ENCODE results near the gene DNAH2. TPM values are rescaled to one million over a fixed set of nuclear protein-coding genes. Genes with fewer than 3 reads are reported as not detected.

DNAH2 gene, protein sequence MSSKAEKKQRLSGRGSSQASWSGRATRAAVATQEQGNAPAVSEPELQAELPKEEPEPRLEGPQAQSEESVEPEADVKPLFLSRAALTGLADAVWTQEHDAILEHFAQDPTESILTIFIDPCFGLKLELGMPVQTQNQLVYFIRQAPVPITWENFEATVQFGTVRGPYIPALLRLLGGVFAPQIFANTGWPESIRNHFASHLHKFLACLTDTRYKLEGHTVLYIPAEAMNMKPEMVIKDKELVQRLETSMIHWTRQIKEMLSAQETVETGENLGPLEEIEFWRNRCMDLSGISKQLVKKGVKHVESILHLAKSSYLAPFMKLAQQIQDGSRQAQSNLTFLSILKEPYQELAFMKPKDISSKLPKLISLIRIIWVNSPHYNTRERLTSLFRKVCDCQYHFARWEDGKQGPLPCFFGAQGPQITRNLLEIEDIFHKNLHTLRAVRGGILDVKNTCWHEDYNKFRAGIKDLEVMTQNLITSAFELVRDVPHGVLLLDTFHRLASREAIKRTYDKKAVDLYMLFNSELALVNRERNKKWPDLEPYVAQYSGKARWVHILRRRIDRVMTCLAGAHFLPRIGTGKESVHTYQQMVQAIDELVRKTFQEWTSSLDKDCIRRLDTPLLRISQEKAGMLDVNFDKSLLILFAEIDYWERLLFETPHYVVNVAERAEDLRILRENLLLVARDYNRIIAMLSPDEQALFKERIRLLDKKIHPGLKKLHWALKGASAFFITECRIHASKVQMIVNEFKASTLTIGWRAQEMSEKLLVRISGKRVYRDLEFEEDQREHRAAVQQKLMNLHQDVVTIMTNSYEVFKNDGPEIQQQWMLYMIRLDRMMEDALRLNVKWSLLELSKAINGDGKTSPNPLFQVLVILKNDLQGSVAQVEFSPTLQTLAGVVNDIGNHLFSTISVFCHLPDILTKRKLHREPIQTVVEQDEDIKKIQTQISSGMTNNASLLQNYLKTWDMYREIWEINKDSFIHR (N-terminal part only)
- total RNA-seq (2014; rRNA removed; shearing (Covaris generic)), result 0.17 TPM in 2 replicates

DNA sequence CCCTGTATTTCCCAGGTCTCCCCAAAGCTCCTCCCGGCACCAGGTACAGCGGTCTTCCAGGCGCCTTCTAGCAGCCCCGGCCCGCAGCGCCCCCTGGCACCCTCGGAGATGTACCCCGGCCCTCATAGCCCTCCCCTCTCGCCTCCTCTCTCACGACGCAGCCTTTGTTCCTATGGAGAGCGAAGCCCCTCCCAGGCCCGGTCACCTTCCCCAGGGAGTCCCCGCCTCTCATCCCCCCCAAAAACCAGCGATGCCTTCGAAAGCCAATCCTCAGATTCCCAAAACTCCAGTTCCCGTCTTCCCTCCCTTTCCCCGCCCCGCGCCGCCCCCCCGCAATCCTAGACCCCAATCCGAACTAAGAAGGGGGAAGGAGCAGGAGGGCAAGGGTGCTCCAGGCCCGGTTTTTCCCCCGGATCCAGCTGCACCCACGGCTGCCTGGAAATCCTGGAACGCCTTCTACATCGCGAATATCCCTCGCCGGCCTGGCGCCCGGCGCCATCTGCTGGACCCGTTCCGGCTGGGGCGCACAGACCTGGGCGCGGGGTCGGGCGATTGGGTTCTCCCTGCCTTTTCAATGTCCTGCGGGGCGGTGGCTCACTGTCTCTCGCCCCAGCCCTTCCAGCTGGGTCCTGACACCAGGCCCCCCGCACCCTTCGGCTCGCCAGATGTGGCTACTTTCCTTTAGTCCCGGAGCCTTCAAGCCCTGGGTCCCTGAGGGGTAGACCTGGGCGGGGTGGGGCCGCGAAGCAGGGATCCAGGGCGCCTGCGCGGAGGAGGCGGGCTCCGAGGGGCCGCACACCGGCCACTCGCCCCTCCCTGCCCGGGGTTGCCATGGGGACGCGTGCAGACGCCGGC, at the start of gene DNAH2:
Gene DNAH2 (plus strand): TSS at position 844 of the 855 bp plus-strand sequence. CDS start 1,991 bp downstream, outside the sequence.
- DNase-seq (ENCODE audit: low spot score), result peak; percentile 89

DNA sequence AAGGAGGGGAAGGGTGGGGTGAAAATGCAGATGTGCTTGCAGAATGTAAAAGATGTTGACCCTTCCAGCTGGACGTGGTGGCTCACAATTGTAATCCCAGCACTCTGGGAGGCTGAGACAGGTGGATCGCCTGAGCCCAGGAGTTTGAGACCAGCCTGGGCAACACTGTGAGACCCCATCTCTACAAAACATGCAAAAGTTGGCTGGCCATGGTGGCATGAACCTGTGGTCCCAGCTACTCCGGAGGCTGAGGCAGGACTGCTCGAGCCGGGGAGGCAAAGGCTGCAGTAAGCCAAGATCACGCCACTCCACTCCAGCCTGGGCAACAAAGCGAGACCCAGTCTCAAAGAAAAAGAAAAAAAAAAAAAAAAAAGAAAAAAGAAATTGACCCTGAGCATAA, 49.1 kb upstream of the DNAH2 start:
- DNase-seq (ENCODE audit: low spot score), result no peak

DNA sequence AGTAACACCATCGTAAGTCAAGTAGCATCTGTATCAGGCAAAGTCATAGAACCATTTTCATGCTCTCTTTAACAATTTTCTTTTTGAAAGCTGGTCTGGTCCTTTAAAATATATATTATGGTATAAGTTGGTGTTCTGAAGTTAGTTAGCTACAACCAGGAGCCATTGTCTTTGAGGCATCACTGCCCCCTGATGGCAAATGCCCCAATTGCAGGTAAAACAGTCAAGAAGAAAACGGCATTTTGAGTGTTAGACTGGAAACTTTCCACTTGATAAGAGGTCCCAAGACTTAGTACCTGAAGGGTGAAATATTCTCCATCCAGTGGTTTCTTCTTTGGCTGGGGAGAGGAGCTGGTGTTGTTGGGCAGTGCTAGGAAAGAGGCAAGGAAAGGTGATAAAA, 44.3 kb upstream of the DNAH2 start:
- DNase-seq (ENCODE audit: low spot score), result peak; percentile 27

DNA sequence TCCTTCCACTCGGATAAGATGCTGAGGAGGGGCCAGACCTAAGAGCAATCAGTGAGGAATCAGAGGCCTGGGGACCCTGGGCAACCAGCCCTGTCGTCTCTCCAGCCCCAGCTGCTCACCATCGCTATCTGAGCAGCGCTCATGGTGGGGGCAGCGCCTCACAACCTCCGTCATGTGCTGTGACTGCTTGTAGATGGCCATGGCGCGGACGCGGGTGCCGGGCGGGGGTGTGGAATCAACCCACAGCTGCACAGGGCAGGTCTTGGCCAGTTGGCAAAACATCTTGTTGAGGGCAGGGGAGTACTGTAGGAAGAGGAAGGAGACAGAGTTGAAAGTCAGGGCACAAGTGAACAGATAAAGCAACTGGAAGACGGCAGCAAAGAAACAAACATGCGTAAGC, 42.6 kb upstream of the DNAH2 start:
- no peak for DNase-seq (ENCODE audit: low spot score)

DNA sequence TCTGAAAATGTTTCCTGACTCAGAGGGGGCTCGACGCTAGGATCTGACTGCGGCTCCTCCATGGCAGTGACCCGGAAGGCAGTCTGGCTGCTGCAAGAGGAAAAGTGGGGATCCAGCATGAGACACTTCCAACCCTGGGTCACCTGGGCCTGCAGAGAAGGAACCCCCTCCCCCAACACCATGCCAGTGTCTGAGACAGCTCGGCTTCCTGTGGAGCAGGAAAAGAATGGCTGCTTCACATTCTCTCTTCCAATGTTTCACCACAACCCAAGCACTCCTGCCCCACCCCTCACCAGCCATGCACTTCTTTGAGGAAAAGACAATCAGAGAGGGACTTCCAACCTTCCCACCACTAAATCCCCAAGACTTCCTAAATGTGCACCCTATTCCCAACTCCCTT, 41.0 kb upstream of the DNAH2 start:
- DNase-seq (ENCODE audit: low spot score), result no peak

DNA sequence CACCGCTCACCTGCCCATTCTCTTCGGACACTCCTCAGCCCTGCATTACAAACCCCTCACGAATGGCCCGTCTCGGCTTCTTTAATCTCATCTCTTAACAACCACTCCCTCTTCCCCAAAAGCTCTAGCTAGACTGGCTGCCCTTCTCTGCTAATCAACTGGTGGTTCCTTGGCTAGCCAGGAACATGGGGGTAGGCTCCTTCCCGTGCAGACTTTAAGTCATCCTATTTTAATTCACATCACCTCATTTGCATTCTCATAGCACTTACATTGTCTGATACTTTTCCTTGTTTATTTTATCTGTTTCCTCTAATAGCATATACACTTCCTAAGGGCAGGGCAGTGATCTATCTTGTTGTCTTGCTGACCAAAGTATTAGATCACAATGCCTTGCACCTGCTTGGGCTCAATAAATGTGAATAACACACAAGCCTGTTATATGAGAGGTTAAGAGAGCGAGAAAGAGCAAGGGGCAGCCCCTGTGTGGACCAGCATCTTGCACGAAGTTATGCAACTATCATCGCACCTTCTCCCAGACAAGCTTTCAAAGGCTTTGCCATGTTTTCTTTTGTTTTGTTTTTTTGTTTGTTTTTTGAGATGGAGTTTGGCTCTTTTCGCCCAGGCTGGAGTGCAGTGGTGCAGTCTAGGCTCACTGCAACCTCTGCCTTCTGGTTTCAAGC, 40.0 kb upstream of the DNAH2 start:
- DNase-seq (ENCODE audit: low spot score), result no peak

DNA sequence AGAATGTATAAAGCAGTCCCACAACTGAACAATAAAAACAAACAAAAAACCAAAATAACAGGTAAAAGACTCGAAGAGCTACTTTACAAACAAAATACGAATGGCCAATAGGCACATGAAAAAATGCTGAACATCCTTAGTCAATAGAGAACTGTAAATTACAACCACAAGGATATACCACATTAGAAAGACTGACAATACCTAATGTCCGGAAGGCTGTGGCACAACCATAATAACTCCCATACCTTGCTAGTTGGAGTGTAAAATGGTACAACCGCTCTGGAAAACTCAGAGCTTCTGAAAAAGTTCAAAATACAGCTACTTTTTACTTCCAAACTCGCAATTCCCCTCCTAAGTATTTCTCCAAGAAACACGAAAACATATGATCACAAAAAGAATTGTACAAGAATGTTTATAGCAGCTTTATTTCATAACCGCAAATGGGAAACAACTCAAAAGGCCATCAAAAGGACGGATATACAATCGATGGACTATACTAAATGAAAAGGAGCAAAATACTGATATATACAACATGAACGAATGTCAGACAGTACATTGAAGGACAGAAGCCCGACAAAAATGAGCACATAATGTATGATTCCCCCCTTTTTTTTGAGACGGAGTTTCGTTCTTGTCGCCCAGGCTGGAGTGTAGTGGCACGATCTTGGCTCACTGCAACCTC, 32.6 kb upstream of the DNAH2 start:
- DNase-seq (ENCODE audit: low spot score), result peak; percentile 29

DNA sequence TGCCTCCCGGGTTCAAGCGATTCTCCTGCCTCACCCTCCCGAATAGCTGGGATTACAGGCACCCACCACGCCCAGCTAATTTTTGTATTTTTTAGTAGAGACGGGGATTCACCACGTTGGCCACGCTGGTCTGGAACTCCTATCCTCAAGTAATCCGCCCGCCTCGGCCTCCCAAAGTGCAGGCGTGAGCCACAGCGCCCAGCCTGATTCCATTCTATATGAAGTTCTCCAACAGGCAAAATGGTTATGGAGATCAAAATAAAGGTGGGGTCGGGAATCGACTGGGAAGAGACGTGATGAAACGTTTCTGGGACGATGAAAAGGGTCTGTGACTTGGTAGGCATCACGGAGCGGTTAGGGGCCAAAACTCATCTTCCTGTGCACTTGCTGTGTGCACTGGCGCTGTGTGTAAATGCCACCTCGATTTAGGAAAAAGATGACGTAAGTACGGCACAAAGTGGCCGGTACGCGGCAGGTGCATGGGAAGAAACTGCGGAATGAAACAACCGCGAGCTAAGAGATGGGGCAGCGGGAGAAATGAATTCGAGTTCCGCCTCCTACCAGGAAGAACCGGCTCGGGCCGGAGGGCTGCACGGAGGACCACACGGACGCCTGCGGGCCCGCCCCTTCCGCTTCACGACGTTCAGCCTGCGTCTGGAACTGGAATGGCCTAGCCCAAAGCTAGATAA, 31.9 kb upstream of the DNAH2 start:
- peak; percentile 90 for DNase-seq (ENCODE audit: low spot score)

DNA sequence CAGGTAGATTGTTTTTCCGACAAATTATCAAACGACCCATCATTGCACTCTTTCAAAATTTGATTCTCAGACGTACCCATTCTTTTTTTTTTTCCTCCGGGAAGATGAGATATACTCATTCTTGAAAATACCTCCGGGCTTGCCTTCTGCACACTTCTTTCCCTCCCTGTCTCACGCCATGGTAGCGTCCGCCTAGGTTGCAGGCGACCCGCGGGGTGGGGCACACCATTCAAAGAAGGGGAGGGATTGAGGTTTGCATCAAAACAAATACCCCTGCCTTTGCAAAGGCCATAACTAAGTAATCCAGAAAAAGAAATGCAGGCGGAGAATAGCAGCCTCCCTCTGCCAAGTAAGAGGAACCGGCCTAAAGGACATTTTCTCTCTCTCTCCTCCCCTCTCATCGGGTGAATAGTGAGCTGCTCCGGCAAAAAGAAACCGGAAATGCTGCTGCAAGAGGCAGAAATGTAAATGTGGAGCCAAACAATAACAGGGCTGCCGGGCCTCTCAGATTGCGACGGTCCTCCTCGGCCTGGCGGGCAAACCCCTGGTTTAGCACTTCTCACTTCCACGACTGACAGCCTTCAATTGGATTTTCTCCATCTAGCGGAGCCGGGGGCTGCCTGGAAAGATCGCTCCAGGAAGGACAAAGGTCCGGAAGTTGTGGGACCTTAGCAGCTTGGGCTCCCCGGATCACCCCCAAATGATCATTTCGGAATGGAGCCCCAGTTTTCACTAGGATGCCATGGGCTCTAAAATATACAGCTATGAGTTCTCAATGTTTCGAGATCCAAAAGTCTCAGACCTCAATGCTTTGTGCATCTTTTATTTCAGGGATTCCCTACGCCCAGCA, 31.1 kb upstream of the DNAH2 start:
- peak; percentile 82 for DNase-seq (ENCODE audit: low spot score)

DNA sequence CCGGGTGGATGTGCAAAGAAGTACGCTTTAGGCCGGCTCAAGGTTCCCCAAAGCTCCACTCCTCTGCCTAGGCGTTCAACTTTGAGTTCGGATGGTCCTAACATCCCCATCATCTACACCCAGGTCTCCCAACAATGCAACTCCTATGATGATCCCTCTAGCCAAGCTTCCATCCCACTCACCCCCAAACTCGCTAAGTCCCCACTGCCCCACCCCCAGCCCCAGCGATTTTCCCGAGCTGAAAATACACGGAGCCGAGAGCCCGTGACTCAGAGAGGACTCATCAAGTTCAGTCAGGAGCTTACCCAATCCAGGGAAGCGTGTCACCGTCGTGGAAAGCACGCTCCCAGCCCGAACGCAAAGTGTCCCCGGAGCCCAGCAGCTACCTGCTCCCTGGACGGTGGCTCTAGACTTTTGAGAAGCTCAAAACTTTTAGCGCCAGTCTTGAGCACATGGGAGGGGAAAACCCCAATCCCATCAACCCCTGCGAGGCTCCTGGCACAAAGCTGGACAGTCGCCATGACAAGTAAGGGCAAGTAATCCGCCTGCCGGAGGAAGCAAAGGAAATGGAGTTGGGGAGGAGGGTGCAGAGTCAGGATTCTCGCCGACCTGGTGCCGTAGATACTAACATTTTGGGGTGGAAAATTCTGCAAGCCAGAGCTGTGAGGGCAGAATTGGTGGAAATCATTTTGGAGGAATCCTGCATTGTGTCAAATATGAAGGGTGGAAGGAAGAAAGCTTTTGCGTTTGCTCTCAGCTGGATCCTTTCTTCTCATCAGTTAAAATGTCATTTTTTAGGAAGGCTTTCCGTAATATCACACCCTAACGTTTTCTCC, 30.3 kb upstream of the DNAH2 start, which contains the start of gene TP53:
Gene TP53 (minus strand): TSS at position 419 of the 836 bp plus-strand sequence. CDS start 10,896 bp downstream, outside the sequence.
- DNase-seq (ENCODE audit: low spot score), result peak; percentile 91

DNA sequence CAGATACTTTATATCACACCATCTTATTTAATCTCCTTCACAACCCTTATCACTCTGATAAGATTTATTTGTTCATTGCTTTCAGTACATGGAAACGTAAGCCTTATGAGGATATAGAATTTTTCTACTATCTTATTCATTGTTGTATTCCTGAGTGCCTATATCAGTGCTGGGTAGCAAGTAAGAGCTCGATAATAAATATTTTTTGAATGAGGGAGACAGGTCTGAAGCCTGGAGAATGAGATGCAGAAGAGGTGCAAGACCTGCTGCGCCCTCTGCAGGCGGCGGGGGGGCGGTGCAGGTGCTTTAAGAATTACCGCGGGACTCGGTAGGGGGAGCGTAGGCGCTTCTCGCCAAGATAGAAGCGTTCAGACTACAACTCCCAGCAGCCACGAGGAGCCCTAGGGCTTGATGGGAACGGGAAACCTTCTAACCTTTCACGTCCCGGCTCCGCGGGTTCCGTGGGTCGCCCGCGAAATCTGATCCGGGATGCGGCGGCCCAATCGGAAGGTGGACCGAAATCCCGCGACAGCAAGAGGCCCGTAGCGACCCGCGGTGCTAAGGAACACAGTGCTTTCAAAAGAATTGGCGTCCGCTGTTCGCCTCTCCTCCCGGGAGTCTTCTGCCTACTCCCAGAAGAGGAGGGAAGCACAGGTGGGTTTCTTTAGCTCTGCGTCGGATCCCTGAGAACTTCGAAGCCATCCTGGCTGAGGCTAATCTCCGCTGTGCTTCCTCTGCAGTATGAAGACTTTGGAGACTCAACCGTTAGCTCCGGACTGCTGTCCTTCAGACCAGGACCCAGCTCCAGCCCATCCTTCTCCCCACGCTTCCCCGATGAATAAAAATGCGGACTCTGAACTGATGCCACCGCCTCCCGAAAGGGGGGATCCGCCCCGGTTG, 29.4 kb upstream of the DNAH2 start, which contains the start of gene WRAP53:
Gene WRAP53 (plus strand): TSS at position 570 of the 900 bp plus-strand sequence. CDS start 172 bp downstream, at position 742.
- DNase-seq (ENCODE audit: low spot score), result peak; percentile 99

DNA sequence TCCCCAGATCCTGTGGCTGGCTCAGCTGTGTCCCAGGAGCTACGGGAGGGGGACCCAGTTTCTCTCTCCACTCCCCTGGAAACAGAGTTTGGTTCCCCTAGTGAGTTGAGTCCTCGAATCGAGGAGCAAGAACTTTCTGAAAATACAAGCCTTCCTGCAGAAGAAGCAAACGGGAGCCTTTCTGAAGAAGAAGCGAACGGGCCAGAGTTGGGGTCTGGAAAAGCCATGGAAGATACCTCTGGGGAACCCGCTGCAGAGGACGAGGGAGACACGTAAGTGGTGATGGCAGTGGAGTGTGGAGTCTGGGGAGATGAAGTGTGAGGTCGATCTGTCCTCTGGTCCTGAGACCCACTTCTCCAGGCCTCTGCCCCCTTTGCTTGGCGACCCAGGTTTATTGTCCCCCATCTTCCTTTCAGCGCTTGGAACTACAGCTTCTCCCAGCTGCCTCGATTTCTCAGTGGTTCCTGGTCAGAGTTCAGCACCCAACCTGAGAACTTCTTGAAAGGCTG, 28.7 kb upstream of the DNAH2 start:
- no peak for DNase-seq (ENCODE audit: low spot score)

DNA sequence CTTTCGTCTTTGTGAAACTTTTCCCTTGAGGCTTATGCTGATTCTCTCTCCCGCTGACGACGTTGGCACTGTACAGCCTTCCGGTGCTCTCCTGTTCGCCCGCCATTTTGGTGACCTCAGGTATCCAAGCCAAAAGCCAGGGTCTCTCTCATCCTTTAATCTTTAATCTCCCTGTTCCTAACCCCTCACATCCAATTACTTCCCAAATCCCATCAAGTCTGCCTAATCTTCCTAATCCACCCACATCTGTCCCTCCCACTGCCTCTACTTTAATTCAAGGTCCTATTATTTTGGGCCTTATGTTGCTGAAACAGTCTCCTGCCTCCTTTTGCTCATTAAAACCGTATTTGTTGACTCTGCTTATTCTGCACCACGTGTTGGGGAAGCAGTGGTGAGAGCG, 22.0 kb upstream of the DNAH2 start:
- no peak for DNase-seq (ENCODE audit: low spot score)

DNA sequence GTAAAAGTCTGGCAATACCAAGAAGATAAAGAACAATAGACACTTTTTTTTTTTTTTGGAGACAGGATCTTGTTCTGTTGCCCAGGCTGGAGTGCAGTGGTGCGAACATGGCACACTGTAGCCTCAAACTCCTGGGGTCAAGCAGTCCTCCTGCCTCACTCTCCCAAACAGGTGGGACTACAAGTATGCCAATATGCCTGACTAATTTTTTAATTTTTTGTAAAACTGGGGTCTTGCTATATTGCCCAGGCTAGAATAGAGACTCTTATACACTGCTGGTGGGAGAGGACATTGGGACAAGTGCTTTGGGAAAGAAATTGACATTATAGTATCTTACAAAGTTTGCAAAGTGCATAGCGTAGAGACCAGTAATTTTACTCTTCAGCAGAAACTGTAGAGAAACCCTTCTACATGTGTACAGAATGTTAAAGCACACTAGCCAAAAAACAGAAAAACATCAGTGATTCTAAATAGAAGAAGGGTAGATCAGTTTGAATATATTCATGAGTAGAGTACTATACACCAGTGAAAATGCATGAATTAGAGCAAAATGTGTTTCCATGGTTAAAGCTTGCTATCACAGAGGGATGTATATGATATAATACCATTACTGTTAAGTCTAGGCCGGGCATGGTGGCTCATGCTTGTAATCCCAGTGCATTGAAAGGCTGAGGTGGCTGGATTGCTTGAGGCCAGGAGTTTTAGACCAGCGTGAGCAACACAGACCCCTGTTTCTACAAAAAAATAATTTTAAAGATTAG, 19.5 kb upstream of the DNAH2 start:
- no peak for DNase-seq (ENCODE audit: low spot score)

DNA sequence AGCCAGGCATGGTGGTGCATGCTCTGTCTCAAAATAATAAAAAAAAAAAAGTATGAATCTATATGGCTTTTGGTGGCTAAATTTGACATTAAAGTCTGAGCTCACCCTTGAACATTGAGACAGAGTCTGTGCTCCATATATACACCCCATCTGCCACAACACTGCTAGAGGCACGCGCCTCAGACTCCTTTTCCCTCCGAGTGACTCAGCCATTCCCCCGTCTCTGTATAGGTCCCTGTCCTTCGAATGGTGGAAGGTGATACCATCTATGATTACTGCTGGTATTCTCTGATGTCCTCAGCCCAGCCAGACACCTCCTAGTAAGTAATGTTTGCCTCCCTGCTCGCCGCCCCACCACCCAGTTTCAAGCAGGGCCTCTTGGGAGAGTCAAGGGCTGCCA, 17.0 kb upstream of the DNAH2 start:
- no peak for DNase-seq (ENCODE audit: low spot score)

DNA sequence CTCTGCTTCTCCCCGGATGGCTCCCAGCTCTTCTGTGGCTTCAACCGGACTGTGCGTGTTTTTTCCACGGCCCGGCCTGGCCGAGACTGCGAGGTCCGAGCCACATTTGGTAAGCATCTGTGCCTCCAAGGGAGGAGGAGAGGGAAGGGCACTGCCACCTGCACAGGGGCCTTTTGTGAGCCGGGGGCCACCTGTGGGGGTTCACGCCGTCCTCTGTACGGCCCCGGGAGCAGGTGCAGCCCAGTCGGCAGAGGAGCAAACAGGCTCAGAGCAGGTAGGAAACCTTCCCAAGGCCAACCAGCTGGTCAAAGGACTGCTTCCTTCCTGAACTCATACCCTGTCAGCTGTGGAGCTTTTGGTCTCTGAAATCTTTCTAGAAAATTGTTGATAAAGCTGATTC, 15.9 kb upstream of the DNAH2 start:
- DNase-seq (ENCODE audit: low spot score), result no peak

All from A172 (cell line).